HCT116 (cell line): Measurements from ENCODE around the gene PDSS2. TPM values are rescaled to one million over a fixed set of nuclear protein-coding genes. Genes with fewer than 3 reads are reported as not detected.

Experiments
- ATAC-seq: fragments of 200-7000 bp; cut with Tn5 transposase; 2 replicates; pipeline ENCODE4 v1.9.1; 2020; ENCODE audit warnings: mild to moderate bottlenecking, moderate library complexity
- BruUV-seq: library from RNA; stranded (reverse); fragments of 400-500 nt; replicated peaks from 2 replicates; lab custom pipeline; 2021; lab: Mats Ljungman, UMichigan
- CTCF ChIA-PET: fragments of 300-600 bp; sonication (Branson Sonifier 250); formaldehyde crosslinking; loops from one replicate; lab custom pipeline; 2021; ENCODE audit warnings: antibody characterized with exemption; lab: Charles Lee
- POLR2A ChIA-PET: fragments of 300-600, 350-600 bp; sonication (Branson Sonifier 250); formaldehyde crosslinking; loops from one replicate; lab custom pipeline; 2021; ENCODE audit warnings: antibody characterized with exemption; lab: Charles Lee
- RAD21 ChIA-PET, 2 experiments: fragments of 300-600 bp; sonication (Branson Sonifier 250); formaldehyde crosslinking; loops; one replicate each; lab custom pipeline; 2023; ENCODE audit warnings: low total read pairs in 2 of 2; ENCODE audit not compliant: uncharacterized antibody in 2 of 2, unreplicated experiment in 2 of 2, low non-redundant PET in 1 of 2; lab: Charles Lee
- DNase-seq: peaks from one replicate; pipeline ENCODE4 v3.0.0-alpha.2; 2010; ENCODE audit warnings: low read depth, low spot score
- H2AFZ ChIP-seq: fragments of 200-600 bp; shearing (Covaris generic), sonication (generic); 2 replicates; pipeline ENCODE4 v1.6.1; 2017; ENCODE audit warnings: low read depth, mixed run types, mixed read lengths, antibody characterized with exemption, low read length; ENCODE audit not compliant: poor library complexity, severe bottlenecking
- H3K27ac ChIP-seq: 2 replicates; pipeline ENCODE4 v1.5.1; 2012; ENCODE audit warnings: low read depth, low read length
- H3K27me3 ChIP-seq: fragments of 200-600 bp; sonication (generic); 2 replicates; pipeline ENCODE4 v1.6.1; 2016; ENCODE audit warnings: mixed run types, low read length, mixed read lengths; ENCODE audit not compliant: insufficient read depth
- H3K36me3 ChIP-seq, 2 experiments: fragments of 200-500 bp in 1 of 2; fragments of 200-600 bp in 1 of 2; sonication (Bioruptor generic) in 1 of 2; sonication (generic) in 1 of 2; 2 replicates each; pipeline versions ENCODE4 v1.5.1 to v1.6.1; 2014 to 2016; ENCODE audit warnings: low read length in 2 of 2, inconsistent platforms in 1 of 2, mixed read lengths in 1 of 2, mixed run types in 1 of 2; ENCODE audit not compliant: insufficient read depth in 2 of 2, control insufficient read depth in 1 of 2
- H3K4me1 ChIP-seq, 2 experiments: fragments of 200-600 bp in 1 of 2; sonication (generic) in 1 of 2; 2 replicates each; pipeline versions ENCODE4 v1.5.1 to v1.6.1; 2012 to 2017; ENCODE audit warnings: low read length in 2 of 2, inconsistent platforms in 1 of 2, mild to moderate bottlenecking in 1 of 2, mixed read lengths in 1 of 2, mixed run types in 1 of 2, moderate library complexity in 1 of 2; ENCODE audit not compliant: insufficient read depth in 2 of 2, control insufficient read depth in 1 of 2
- H3K4me2 ChIP-seq: fragments of 200-600 bp; sonication (generic); 2 replicates; pipeline ENCODE4 v1.6.1; 2017; ENCODE audit warnings: mixed run types, low read length, mixed read lengths
- H3K4me3 ChIP-seq, 2 experiments: fragments of 200-600 bp in 1 of 2; sonication (generic) in 1 of 2; replicated peaks in 1 of 2; 2 replicates each; pipeline ENCODE4 v1.5.1; 2011 to 2016; ENCODE audit warnings: low read length in 2 of 2, control low read depth in 1 of 2, low read depth in 1 of 2, mild to moderate bottlenecking in 1 of 2, mixed read lengths in 1 of 2, mixed run types in 1 of 2
- H3K79me2 ChIP-seq: fragments of 200-600 bp; sonication (generic); 2 replicates; pipeline ENCODE4 v1.6.1; 2017; ENCODE audit warnings: mild to moderate bottlenecking, mixed run types, low read length, moderate library complexity, mixed read lengths; ENCODE audit not compliant: insufficient read depth
- H3K9ac ChIP-seq: fragments of 200-600 bp; sonication (generic); 2 replicates; pipeline ENCODE4 v1.6.1; 2016; ENCODE audit warnings: low read length, mixed read lengths
- H3K9me2 ChIP-seq: fragments of 200-600 bp; sonication (generic), shearing (Covaris generic); 2 replicates; pipeline ENCODE4 v1.6.1; 2017; ENCODE audit warnings: mixed run types, mild to moderate bottlenecking, moderate library complexity; ENCODE audit not compliant: insufficient read depth
- H3K9me3 ChIP-seq, 2 experiments: fragments of 200-500 bp in 1 of 2; fragments of 200-600 bp in 1 of 2; sonication (Bioruptor generic) in 1 of 2; sonication (generic) in 1 of 2; 2 replicates each; pipeline ENCODE4 v1.6.1; 2014 to 2017; ENCODE audit warnings: low read length in 2 of 2, mixed read lengths in 2 of 2, inconsistent platforms in 1 of 2, low read depth in 1 of 2, mild to moderate bottlenecking in 1 of 2, mixed run types in 1 of 2, moderate library complexity in 1 of 2; ENCODE audit not compliant: control insufficient read depth in 1 of 2, insufficient read depth in 1 of 2
- H4K20me1 ChIP-seq: fragments of 200-600 bp; sonication (generic), shearing (Covaris generic); 2 replicates; pipeline ENCODE4 v1.6.1; 2017; ENCODE audit warnings: mixed run types, mild to moderate bottlenecking, moderate library complexity; ENCODE audit not compliant: insufficient read depth
- CBX3 ChIP-seq: IDR thresholded peaks from 2 replicates; pipeline ENCODE4 v1.6.1; 2012; ENCODE audit warnings: low read depth
- CEBPB ChIP-seq: IDR thresholded peaks from 2 replicates; pipeline ENCODE4 v1.6.1; 2012; ENCODE audit warnings: low read depth
- EGR1 ChIP-seq: IDR thresholded peaks from 2 replicates; pipeline ENCODE4 v1.6.1; 2012; ENCODE audit warnings: low read depth
- ELF1 ChIP-seq: IDR thresholded peaks from 2 replicates; pipeline ENCODE4 v1.6.1; 2012; ENCODE audit warnings: low read depth, borderline replicate concordance
- EZH2 ChIP-seq: fragments of 200-600 bp; sonication (generic); IDR thresholded peaks from 2 replicates; pipeline ENCODE4 v1.6.1; 2017; ENCODE audit warnings: antibody characterized with exemption, mixed run types
- EZH2phosphoT487 ChIP-seq: fragments of 200-600 bp; IDR thresholded peaks from 2 replicates; pipeline ENCODE4 v1.6.1; 2018; ENCODE audit warnings: antibody characterized with exemption, borderline replicate concordance
- FOSL1 ChIP-seq: IDR thresholded peaks from 2 replicates; pipeline ENCODE4 v1.6.1; 2012; ENCODE audit warnings: low read depth
- POLR2A ChIP-seq: IDR thresholded peaks from 2 replicates; pipeline ENCODE4 v1.7.0; 2011; ENCODE audit warnings: borderline replicate concordance; ENCODE audit not compliant: insufficient read depth, insufficient read length; ENCODE audit errors: extremely low read depth
- RAD21 ChIP-seq: IDR thresholded peaks from 2 replicates; pipeline ENCODE4 v1.6.1; 2012; ENCODE audit warnings: low read depth, mild to moderate bottlenecking
- SIN3A ChIP-seq: IDR thresholded peaks from 2 replicates; pipeline ENCODE4 v1.6.1; 2012; ENCODE audit warnings: low read depth
- SP1 ChIP-seq: IDR thresholded peaks from 2 replicates; pipeline ENCODE4 v1.6.1; 2012; ENCODE audit warnings: low read depth
- TCF7L2 ChIP-seq: IDR thresholded peaks from 2 replicates; pipeline ENCODE4 v1.7.0; 2011; ENCODE audit warnings: borderline replicate concordance, inconsistent platforms; ENCODE audit not compliant: insufficient read depth, insufficient read length; ENCODE audit errors: extremely low read depth
- YY1 ChIP-seq: IDR thresholded peaks from 2 replicates; pipeline ENCODE4 v1.6.1; 2011; ENCODE audit warnings: low read length, low read depth, moderate library complexity, mild to moderate bottlenecking; ENCODE audit not compliant: insufficient replicate concordance; ENCODE audit errors: extremely low read depth
- ZFX ChIP-seq: fragments of 450-650 bp; IDR thresholded peaks from 2 replicates; pipeline ENCODE4 v1.6.1; 2017
- ZNF274 ChIP-seq: fragments of 200-500 bp; sonication (Bioruptor generic); IDR thresholded peaks from 2 replicates; pipeline ENCODE4 v1.6.1; 2014; ENCODE audit warnings: mild to moderate bottlenecking, low read depth, low read length, inconsistent platforms
- intact Hi-C: fragments of 100-400 bp; cut with micrococcal nuclease; formaldehyde crosslinking; loops from 2 replicates; pipeline ENCODE4 v1.10.0; 2022
- total RNA-seq: library from RNA; stranded (reverse); gene quantifications from one replicate; pipeline ENCODE4 v1.2.1, GENCODE V29; 2021; ENCODE audit not compliant: unreplicated experiment
- TF ChIP-seq, protein P1 (sequence below), 3 experiments: fragments of 200-600 bp in 1 of 3; sonication (generic) in 1 of 3; IDR thresholded peaks in 2 of 3; conservative IDR thresholded peaks in 1 of 3; 2 replicates each; pipeline ENCODE4 v1.5.1; 2012 to 2017; ENCODE audit warnings: low read depth in 2 of 3, low read length in 2 of 3, antibody characterized with exemption in 1 of 3, borderline replicate concordance in 1 of 3, control low read depth in 1 of 3, mild to moderate bottlenecking in 1 of 3, mixed read lengths in 1 of 3, mixed run types in 1 of 3, moderate library complexity in 1 of 3; ENCODE audit not compliant: insufficient read depth in 1 of 3
- TF ChIP-seq, protein P2 (sequence below): IDR thresholded peaks from 2 replicates; pipeline ENCODE4 v1.6.1; 2012

The PDSS2 gene
- total RNA-seq, 1 experiment from 2014 or later: 12.2 TPM

DNA sequence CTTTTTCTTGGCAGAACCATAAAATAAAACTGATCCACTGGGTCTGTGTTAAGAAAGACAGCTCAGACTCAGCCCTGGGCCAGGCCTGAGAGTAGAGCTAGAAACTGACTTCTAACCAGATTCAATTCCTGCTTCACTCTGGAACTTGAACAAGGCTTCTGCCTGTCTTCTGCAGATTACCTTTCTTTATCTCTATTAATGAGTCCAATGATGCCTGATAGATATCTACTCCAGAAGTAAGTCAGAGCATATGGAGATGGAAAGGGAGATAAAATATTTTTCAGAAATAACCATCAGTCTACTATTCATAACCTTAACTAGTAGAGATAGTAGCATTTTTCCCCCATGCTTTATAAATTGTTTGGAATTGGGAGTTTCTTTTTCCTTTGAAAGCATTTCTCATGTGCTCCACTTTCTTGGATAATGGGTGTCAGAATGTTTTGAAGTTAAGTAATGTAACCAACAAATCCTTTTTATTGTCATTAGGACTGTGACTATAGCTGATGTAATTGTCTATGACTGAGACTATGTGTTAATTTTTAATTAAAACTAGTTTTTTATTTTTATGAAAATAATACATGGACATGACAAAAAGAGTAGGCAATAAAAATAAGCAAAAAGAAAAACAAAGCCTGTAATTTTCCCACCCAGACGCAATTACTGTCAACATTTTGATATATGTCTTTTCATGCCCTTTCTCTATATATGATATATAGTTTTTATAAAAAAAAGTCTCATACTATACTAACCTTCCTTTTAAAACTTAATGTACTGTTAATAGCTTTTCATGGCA is 37.7 kb upstream of the PDSS2 start:
- ChIA-PET RAD21 (no interaction called here), CTCF (no interaction called here), POLR2A (no interaction called here)
- Histone ChIP-seq H3K27ac (no peak overlapping the region), H3K4me1 (peaks cover 0 to 9% of the 10 kb centered on the region in 2 experiments; a peak in 1 of 4 replicates), H3K4me3 (no peak overlapping the region), H3K9ac (no peak overlapping the region), H3K27me3 (no peaks in the 10 kb centered on the region), H3K9me3 (no peaks in the 10 kb centered on the region), H3K4me2 (no peak overlapping the region), H2AFZ (no peak overlapping the region), H3K79me2 (no peaks in the 10 kb centered on the region), H3K36me3 (no peaks in the 10 kb centered on the region), H4K20me1 (no peaks in the 10 kb centered on the region), H3K9me2 (no peaks in the 10 kb centered on the region)
- intact Hi-C loops: no loop called here
- ATAC-seq (no peak), DNase-seq (no peak)
- TF ChIP-seq, protein P1, sequence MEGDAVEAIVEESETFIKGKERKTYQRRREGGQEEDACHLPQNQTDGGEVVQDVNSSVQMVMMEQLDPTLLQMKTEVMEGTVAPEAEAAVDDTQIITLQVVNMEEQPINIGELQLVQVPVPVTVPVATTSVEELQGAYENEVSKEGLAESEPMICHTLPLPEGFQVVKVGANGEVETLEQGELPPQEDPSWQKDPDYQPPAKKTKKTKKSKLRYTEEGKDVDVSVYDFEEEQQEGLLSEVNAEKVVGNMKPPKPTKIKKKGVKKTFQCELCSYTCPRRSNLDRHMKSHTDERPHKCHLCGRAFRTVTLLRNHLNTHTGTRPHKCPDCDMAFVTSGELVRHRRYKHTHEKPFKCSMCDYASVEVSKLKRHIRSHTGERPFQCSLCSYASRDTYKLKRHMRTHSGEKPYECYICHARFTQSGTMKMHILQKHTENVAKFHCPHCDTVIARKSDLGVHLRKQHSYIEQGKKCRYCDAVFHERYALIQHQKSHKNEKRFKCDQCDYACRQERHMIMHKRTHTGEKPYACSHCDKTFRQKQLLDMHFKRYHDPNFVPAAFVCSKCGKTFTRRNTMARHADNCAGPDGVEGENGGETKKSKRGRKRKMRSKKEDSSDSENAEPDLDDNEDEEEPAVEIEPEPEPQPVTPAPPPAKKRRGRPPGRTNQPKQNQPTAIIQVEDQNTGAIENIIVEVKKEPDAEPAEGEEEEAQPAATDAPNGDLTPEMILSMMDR (IDR thresholded peaks at IDR 0.05 in 2 of 3, conservative IDR thresholded peaks at IDR 0.05 in 1 of 3; ENCODE audit: borderline replicate concordance in 1 of 3, insufficient read depth in 1 of 3, low read depth in 2 of 3, low read length in 2 of 3): no peak
- TF ChIP-seq TCF7L2 (no peak), CBX3 (no peak), FOSL1 (no peak), ELF1 (no peak), CEBPB (no peak), RAD21 (no peak), SIN3A (no peak), ZFX (no peak), SP1 (no peak), EZH2phosphoT487 (no peak), EZH2 (no peak), EGR1 (no peak), ZNF274 (no peak), YY1 (no peak), POLR2A (no peak)
- TF ChIP-seq, protein P2, sequence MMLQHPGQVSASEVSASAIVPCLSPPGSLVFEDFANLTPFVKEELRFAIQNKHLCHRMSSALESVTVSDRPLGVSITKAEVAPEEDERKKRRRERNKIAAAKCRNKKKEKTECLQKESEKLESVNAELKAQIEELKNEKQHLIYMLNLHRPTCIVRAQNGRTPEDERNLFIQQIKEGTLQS: no peak
- no TSS peak for BruUV-seq
